CD4-positive, alpha-beta memory T cell (primary cell): Measurements from ENCODE around the gene CERS5. TPM values are rescaled to one million over a fixed set of nuclear protein-coding genes. Genes with fewer than 3 reads are reported as not detected.

Experiments used
- CTCF ChIA-PET: fragments of 350-600 bp; sonication (Branson Sonifier 250); formaldehyde crosslinking; loops from one replicate; lab custom pipeline; 2021; ENCODE audit warnings: inconsistent platforms; ENCODE audit not compliant: partially characterized antibody; lab: Charles Lee
- POLR2A ChIA-PET: fragments of 350-600 bp; sonication (Branson Sonifier 250); formaldehyde crosslinking; loops from one replicate; lab custom pipeline; 2021; ENCODE audit not compliant: partially characterized antibody; lab: Charles Lee
- DNase-seq, 5 donors: peaks; one replicate each; pipeline versions ENCODE4 v3.0.0 to v3.0.0-alpha.2; 2020 to 2022; ENCODE audit warnings: mixed read lengths in 1 of 5
- H3K27ac ChIP-seq: one replicate; pipeline ENCODE4 v1.7.0; 2013; ENCODE audit warnings: low read depth, low read length
- H3K27me3 ChIP-seq: 2 replicates; pipeline ENCODE4 v1.7.0; 2013; ENCODE audit warnings: mild to moderate bottlenecking, low read length, moderate library complexity; ENCODE audit not compliant: insufficient read depth
- H3K36me3 ChIP-seq: 2 replicates; pipeline ENCODE4 v1.7.0; 2013; ENCODE audit warnings: mild to moderate bottlenecking, low read length, moderate library complexity; ENCODE audit not compliant: insufficient read depth
- H3K4me1 ChIP-seq: 2 replicates; pipeline ENCODE4 v1.7.0; 2013; ENCODE audit warnings: mild to moderate bottlenecking, low read length, moderate library complexity; ENCODE audit not compliant: insufficient read depth
- H3K4me3 ChIP-seq, 2 donors: one replicate each; pipeline ENCODE4 v1.7.0; 2013; ENCODE audit warnings: low read length in 2 of 2, mild to moderate bottlenecking in 1 of 2
- H3K9me3 ChIP-seq, 2 donors: one replicate each; pipeline ENCODE4 v1.7.0; 2013; ENCODE audit warnings: low read length in 2 of 2, control low read depth in 1 of 2; ENCODE audit not compliant: control insufficient read depth in 1 of 2
- H3K27ac Mint-ChIP-seq, 7 donors: one replicate each; pipeline ENCODE4 v1.8.0; 2020 to 2021; ENCODE audit warnings: mixed read lengths in 7 of 7, mild to moderate bottlenecking in 6 of 7, inconsistent platforms in 3 of 7, moderate library complexity in 3 of 7
- H3K27me3 Mint-ChIP-seq, 2 donors: one replicate each; pipeline ENCODE4 v1.8.0; 2020 to 2021; ENCODE audit warnings: mixed read lengths in 2 of 2
- H3K36me3 Mint-ChIP-seq, 2 donors: one replicate each; pipeline ENCODE4 v1.8.0; 2020 to 2021; ENCODE audit warnings: mixed read lengths in 2 of 2, inconsistent platforms in 1 of 2, mild to moderate bottlenecking in 1 of 2
- H3K4me1 Mint-ChIP-seq, 4 donors: one replicate each; pipeline ENCODE4 v1.8.0; 2020 to 2021; ENCODE audit warnings: mixed read lengths in 4 of 4, mild to moderate bottlenecking in 1 of 4
- H3K4me3 Mint-ChIP-seq, 8 donors: one replicate each; pipeline ENCODE4 v1.8.0; 2020 to 2021; ENCODE audit warnings: mixed read lengths in 8 of 8, mild to moderate bottlenecking in 7 of 8, moderate library complexity in 6 of 8, inconsistent platforms in 3 of 8
- H3K9me3 Mint-ChIP-seq, 8 donors: one replicate each; pipeline ENCODE4 v1.8.0; 2020 to 2021; ENCODE audit warnings: mixed read lengths in 8 of 8, mild to moderate bottlenecking in 5 of 8, inconsistent platforms in 3 of 8, moderate library complexity in 1 of 8
- intact Hi-C: fragments of 100-400 bp; cut with micrococcal nuclease; formaldehyde crosslinking; loops from one replicate; pipeline ENCODE4 v1.15.1; 2023
- polyA plus RNA-seq, 2 donors: library from polyadenylated mRNA; unstranded; fragments of 300-500 nt; fragmentation: Illumina TruSeq; gene quantifications; one replicate each; pipeline ENCODE4 v1.2.3, GENCODE V29; 2021
- total RNA-seq, 2 experiments: library from RNA; stranded (reverse); gene quantifications; one replicate each; pipeline ENCODE4 v1.2.3, GENCODE V29; 2021

CERS5 gene
- total and polyA plus RNA-seq, 4 experiments from 2014 or later, result 42.1 to 62.7 (median 46.6) TPM

- DNase-seq, result no peak
- no peak within 1 kb of the TSS for H3K27ac ChIP-seq
- Mint-ChIP-seq H3K36me3 (peaks cover 13 to 29% of the 10 kb centered on the region in 2 donors), H3K9me3 (no peaks in the 10 kb centered on the region), H3K27ac (peak within 1 kb of the TSS in 2 of 7 donors; percentile 30 to 64), H3K4me1 (no peaks in the 10 kb centered on the region), H3K27me3 (peaks cover 0 to 1% of the 10 kb centered on the region in 2 donors), H3K4me3 (no peak within 1 kb of the TSS)
- no peaks in the 10 kb centered on the region for H3K27me3 ChIP-seq
- CTCF ChIA-PET, result interaction anchor here (1.2 to 16.0 kb wide), 4 partner anchors 8 to 72 kb away, joined by 3 to 316 read pairs (median 20); partner anchors contain the start of genes CERS5, COX14 and SMARCD1
- peaks cover 20% of the 10 kb centered on the region for H3K36me3 ChIP-seq
- no peaks in the 10 kb centered on the region for H3K4me1 ChIP-seq
- no peaks in the 10 kb centered on the region for H3K9me3 ChIP-seq
- intact Hi-C loops, result no loop called here
- no peak within 1 kb of the TSS for H3K4me3 ChIP-seq
- POLR2A ChIA-PET, result interaction anchor here (0.7 to 1.1 kb wide), 3 partner anchors 8 to 64 kb away, joined by 3 to 4 read pairs (median 3); partner anchors contain the start of genes CERS5 and COX14
Observed at GRCh38 chr12:50103767-50104321, 63.3 kb downstream of the CERS5 start, which contains the start of gene GPD1. Gene GPD1, plus strand, starts transcription at chr12:50104008. Its CDS starts 43 bp downstream, at chr12:50104051.

- H3K4me1 ChIP-seq, result no peaks in the 10 kb centered on the region
- intact Hi-C loops, result no loop called here
- Mint-ChIP-seq H3K4me3 (no peak overlapping the region), H3K4me1 (no peaks in the 10 kb centered on the region), H3K27me3 (peaks cover 0 to 1% of the 10 kb centered on the region in 2 donors), H3K36me3 (peaks cover 15 to 34% of the 10 kb centered on the region in 2 donors), H3K9me3 (no peaks in the 10 kb centered on the region), H3K27ac (no peak overlapping the region)
- H3K4me3 ChIP-seq, result no peak overlapping the region
- no peaks in the 10 kb centered on the region for H3K9me3 ChIP-seq
- H3K27me3 ChIP-seq, result no peaks in the 10 kb centered on the region
- ChIA-PET CTCF (interaction anchor here (1.2 to 16.0 kb wide), 4 partner anchors 8 to 72 kb away, joined by 3 to 316 read pairs (median 20); partner anchors contain the start of genes CERS5, COX14 and SMARCD1), POLR2A (interaction anchor here (1.0 to 1.9 kb wide), 2 partner anchors 8 to 9 kb away, joined by 4 to 13 read pairs; partner anchors contain the start of gene COX14)
- H3K27ac ChIP-seq, result no peak overlapping the region
- DNase-seq, result no peak
- H3K36me3 ChIP-seq, result peaks cover 25% of the 10 kb centered on the region
Observed at GRCh38 chr12:50103351-50103750, 63.8 kb downstream of the CERS5 start.

- H3K4me3 Mint-ChIP-seq, result no peak overlapping the region
- DNase-seq, result no peak
- H3K4me1 Mint-ChIP-seq, result no peaks in the 10 kb centered on the region
- no peaks in the 10 kb centered on the region for H3K9me3 Mint-ChIP-seq
- H3K27ac ChIP-seq, result no peak overlapping the region
- intact Hi-C loops, result no loop called here
- H3K36me3 ChIP-seq, result peaks cover 31% of the 10 kb centered on the region
- ChIA-PET POLR2A (interaction anchor here (1.9 kb wide), 1 partner anchor 9 kb away, joined by 13 read pairs; the partner anchor contains the start of gene COX14), CTCF (interaction anchor here (1.2 to 16.0 kb wide), 4 partner anchors 9 to 73 kb away, joined by 3 to 316 read pairs (median 20); partner anchors contain the start of genes CERS5, COX14 and SMARCD1)
- no peaks in the 10 kb centered on the region for H3K27me3 ChIP-seq
- no peaks in the 10 kb centered on the region for H3K9me3 ChIP-seq
- H3K27ac Mint-ChIP-seq, result peak overlapping the region in 1 of 7 donors; percentile 64
- no peaks in the 10 kb centered on the region for H3K4me1 ChIP-seq
- peaks cover 0 to 1% of the 10 kb centered on the region in 2 donors for H3K27me3 Mint-ChIP-seq
- H3K36me3 Mint-ChIP-seq, result peaks cover 21 to 40% of the 10 kb centered on the region in 2 donors
- H3K4me3 ChIP-seq, result no peak overlapping the region
Observed at GRCh38 chr12:50102646-50103309, 64.4 kb downstream of the CERS5 start.

GRCh38 chr12:50102131-50102531 lies 65.0 kb downstream of the CERS5 start:
- Mint-ChIP-seq H3K4me1 (no peaks in the 10 kb centered on the region), H3K4me3 (no peak overlapping the region), H3K27ac (peak overlapping the region in 1 of 7 donors; percentile 23), H3K36me3 (peaks cover 26 to 44% of the 10 kb centered on the region in 2 donors), H3K9me3 (no peaks in the 10 kb centered on the region), H3K27me3 (peaks cover 0 to under 1% of the 10 kb centered on the region in 2 donors)
- H3K27ac ChIP-seq, result no peak overlapping the region
- H3K4me1 ChIP-seq, result no peaks in the 10 kb centered on the region
- H3K36me3 ChIP-seq, result peaks cover 33% of the 10 kb centered on the region
- intact Hi-C loops, result no loop called here
- POLR2A ChIA-PET, result interaction anchor here (1.9 kb wide), 1 partner anchor 10 kb away, joined by 13 read pairs; the partner anchor contains the start of gene COX14
- H3K9me3 ChIP-seq, result no peaks in the 10 kb centered on the region
- CTCF ChIA-PET, result interaction anchor here (1.6 to 16.0 kb wide), 3 partner anchors 9 to 32 kb away, joined by 5 to 316 read pairs (median 34); partner anchors contain the start of genes COX14 and SMARCD1
- no peaks in the 10 kb centered on the region for H3K27me3 ChIP-seq
- DNase-seq, result no peak
- no peak overlapping the region for H3K4me3 ChIP-seq

- H3K4me3 ChIP-seq, result no peak overlapping the region
- ChIA-PET POLR2A (interaction anchor here (0.7 to 1.9 kb wide), 2 partner anchors 10 to 59 kb away, joined by 3 to 13 read pairs; partner anchors contain the start of gene COX14), CTCF (interaction anchor here (0.7 to 16.0 kb wide), 4 partner anchors 10 to 776 kb away, joined by 3 to 316 read pairs (median 20); partner anchors contain the start of genes COX14 and SMARCD1)
- Mint-ChIP-seq H3K27ac (peak overlapping the region in 1 of 7 donors; percentile 74), H3K4me3 (no peak overlapping the region), H3K36me3 (peaks cover 29 to 49% of the 10 kb centered on the region in 2 donors), H3K4me1 (no peaks in the 10 kb centered on the region), H3K9me3 (no peaks in the 10 kb centered on the region), H3K27me3 (no peaks in the 10 kb centered on the region)
- H3K27me3 ChIP-seq, result no peaks in the 10 kb centered on the region
- H3K36me3 ChIP-seq, result peaks cover 38% of the 10 kb centered on the region
- intact Hi-C loops, result no loop called here
- no peak overlapping the region for H3K27ac ChIP-seq
- DNase-seq, result no peak
- H3K4me1 ChIP-seq, result no peaks in the 10 kb centered on the region
- no peaks in the 10 kb centered on the region for H3K9me3 ChIP-seq
Observed at GRCh38 chr12:50101663-50102062, 65.5 kb downstream of the CERS5 start.

- intact Hi-C loops, result no loop called here
- Mint-ChIP-seq H3K9me3 (no peaks in the 10 kb centered on the region), H3K27me3 (no peaks in the 10 kb centered on the region), H3K4me3 (no peak overlapping the region), H3K4me1 (no peaks in the 10 kb centered on the region), H3K27ac (no peak overlapping the region), H3K36me3 (peaks cover 40 to 60% of the 10 kb centered on the region in 2 donors)
- no peak overlapping the region for H3K4me3 ChIP-seq
- H3K27ac ChIP-seq, result no peak overlapping the region
- H3K27me3 ChIP-seq, result no peaks in the 10 kb centered on the region
- DNase-seq, result no peak
- ChIA-PET POLR2A (interaction anchor here (0.6 to 1.6 kb wide), 2 partner anchors 11 to 24 kb away, joined by 3 read pairs; no protein-coding TSS in a partner anchor), CTCF (interaction anchor here (0.9 to 5.5 kb wide), 3 partner anchors 11 to 30 kb away, joined by 3 to 34 read pairs (median 5); partner anchors contain the start of gene COX14)
- no peaks in the 10 kb centered on the region for H3K4me1 ChIP-seq
- no peaks in the 10 kb centered on the region for H3K9me3 ChIP-seq
- H3K36me3 ChIP-seq, result peaks cover 49% of the 10 kb centered on the region
Observed at GRCh38 chr12:50100561-50100960, 66.6 kb downstream of the CERS5 start.
